ENCODE results near the gene PAK1.
"Not testable (repeated sequence)": the region's sequence is repeated elsewhere in the genome, so short reads cannot be mapped to it uniquely, and the experiment has no call there.

The PAK1 gene

DNA sequence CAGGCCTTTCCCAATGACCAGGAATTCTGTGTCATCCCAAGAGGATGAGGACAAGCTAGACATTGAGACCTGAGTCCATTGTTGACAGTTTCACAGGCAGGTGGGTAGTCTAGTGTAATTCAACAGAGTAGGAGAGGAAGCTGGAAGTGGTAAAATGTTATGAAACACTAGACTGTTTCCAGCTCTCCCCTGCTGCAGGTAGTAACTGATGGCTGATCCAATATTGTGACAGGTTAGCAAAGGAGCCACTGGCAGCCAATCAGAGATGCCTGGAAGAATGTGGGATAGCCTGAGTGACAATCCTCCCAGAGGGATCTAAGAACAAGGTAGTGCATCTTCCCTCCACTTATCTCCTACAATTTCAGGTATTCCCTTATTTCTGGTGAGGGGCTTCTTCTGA lies 161.8 kb downstream of the PAK1 start:
- no peak for DNase-seq (ENCODE audit: low read depth in 2 of 2, low spot score in 1 of 2)

DNA sequence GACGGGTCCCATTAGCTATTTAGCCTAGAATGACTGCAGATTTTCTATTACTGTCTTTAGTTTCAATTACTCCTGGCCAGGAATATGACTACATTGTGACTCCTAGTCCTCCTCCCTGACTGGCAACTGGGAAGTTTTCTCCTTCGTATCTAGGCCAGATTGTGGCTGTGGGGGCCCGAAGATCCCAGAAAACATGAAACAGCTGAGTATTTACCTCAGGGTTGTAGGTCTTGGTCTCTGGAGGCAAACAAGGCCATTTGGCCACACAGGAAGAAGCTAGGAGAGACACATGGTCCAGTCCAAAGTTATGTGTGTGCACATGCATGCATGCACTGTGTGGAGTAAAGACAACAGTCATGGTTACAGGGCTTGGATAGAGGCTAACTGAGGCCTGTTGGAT lies 162.2 kb downstream of the PAK1 start:
- DNase-seq (ENCODE audit: low read depth in 2 of 2, low spot score in 1 of 2): no peak

DNA sequence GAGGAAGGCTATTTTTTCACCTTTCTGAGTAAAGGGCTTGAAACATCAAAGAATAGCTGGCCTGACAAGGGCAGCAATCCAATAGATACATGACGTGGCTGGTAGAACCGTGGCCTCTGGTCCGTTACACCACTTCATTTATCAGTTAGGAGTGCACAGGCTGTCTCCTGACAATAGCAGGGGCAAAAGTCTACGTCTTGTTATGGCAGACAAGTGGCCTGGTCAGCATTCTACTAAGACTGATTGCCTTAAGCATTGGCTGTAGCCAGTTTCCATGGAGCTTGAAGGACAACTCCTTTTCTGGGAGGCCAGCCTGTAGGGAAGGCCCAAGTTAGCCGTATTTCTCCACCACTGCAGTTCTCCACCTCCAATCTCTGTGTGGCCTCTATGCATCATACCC lies 163.2 kb downstream of the PAK1 start:
- no peak for DNase-seq (ENCODE audit: low read depth in 2 of 2, low spot score in 1 of 2)

DNA sequence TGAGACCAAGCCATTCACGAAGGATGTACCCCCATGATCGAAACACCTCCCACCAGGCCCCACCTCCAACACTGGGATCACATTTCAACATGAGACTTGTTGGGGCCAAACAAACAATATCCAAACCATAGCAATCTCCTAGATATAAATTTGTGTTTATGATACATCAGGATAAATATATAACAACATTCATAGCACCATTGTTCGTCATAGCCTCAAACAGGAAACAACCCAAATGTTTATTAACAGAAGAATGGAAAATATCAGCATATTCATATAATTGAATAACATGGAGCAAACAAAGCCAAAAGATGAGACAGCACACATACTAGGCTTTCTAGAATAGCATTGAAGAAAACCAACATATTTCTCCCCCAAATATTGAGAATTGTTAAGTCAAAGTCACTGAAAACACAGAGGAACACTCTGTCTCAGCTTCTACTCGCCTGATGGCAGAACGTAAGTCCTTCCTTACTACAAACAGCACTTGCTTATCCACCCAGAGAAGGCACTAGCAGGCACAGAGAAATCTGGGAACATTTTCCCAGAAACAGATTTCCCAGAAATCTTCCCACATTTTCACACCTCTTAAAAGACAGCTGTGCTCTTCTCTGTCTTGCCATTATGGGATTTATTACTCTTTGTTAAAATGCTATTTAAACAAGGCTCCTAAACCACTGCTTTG lies 164.4 kb downstream of the PAK1 start:
- no peak for DNase-seq (ENCODE audit: low read depth in 2 of 2, low spot score in 1 of 2)

DNA sequence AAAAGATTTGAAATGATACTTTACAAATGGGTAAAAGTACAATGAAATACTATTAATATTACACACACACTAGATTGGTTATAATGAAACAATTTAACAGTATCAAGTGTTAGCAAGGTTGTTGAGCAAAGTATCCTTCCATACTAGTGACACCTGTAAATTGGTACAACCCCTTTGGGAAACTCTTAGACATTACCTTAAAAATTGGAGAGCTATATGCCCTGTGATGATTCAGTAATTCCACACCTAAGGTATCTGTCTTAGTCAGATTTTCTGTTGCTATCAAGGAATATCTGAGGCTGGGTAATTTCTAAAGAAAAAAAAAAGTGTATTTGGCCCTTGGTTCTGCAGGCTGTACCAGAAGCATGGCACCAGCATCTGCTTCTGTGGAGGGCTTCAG lies 165.1 kb downstream of the PAK1 start:
- DNase-seq (ENCODE audit: low read depth in 2 of 2, low spot score in 1 of 2): no peak

DNA sequence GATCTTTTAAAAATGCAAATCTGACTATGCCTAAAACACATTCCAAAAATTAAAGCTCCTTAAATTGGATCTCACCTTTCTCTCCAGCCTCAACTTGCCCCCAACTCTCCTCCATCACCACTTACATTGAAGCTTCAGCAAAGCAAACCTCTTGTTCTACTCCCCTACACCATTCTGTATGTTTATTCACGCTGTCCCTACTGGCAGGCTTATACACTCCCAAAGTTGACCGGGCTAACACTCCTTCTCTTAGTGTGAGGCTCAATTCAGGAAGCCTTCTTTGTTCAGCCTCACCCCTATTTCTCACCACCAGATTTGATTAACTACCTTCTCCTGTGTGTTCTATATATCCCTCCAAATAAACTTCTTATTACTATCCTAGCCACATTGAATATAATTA lies 170.6 kb downstream of the PAK1 start:
- DNase-seq (ENCODE audit: low read depth in 2 of 2, low spot score in 1 of 2): no peak

DNA sequence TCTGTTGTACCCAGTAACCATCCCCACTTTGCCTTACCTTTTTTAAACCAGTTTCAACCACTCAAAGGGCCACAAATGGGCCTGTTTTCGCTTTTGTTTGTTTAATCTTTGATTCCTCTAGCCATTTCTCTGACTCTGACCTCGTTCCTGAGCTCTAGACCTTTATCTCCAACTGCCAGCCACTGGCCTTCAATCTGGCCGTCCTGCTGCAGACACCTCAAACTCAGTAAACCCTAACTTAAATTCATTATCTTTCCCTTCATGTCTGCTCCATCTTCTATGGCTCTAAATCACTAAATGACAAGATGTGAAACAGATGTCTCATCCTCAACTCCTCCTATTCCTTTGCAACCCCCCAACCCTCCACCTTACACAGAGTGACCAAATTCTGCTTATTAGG lies 171.1 kb downstream of the PAK1 start:
- DNase-seq (ENCODE audit: low read depth in 2 of 2, low spot score in 1 of 2): no peak

DNA sequence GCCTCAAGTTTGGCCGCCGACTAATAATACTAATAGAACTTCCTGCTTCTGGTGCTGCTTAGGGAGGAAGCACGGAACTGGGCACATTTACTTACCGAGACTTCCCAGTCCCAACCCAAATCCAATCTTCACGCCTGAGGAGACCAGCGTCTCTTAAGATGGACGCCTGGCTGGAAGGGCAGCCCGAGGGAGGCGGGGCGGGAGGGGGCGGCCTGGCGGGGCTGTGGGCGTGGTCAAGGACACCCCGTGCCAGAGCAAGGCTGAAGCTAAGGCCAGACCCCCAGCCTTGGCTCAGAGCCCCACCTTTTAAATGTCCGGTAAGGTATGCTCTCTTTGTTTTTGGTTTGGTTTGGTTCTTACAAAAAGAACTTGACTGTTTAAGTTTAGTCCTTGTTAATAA lies 172.4 kb downstream of the PAK1 start, which contains the start of gene GDPD4:
Gene GDPD4, minus strand, starts transcription at position 177 of the 400 bp plus-strand sequence. CDS start 16,549 bp downstream, outside the sequence.
- DNase-seq (ENCODE audit: low read depth in 2 of 2, low spot score in 1 of 2): no peak

DNA sequence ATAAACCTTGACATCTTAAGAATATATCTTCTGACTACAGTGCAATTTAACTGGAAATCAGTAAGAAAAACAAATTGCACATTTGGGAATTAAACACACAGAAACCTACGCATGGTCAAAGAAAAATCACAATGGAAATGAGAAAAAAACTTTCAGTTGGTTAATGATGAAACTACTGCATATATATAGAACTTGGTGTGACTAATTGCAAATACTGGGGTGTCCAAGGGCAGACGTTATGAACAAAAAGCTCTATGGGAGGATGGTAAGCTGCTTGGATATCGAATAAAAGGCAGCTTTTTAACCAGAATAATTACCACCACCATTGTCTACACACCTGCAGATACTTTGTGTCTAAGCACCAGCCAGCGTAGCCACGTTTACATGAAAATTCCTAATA lies 173.2 kb downstream of the PAK1 start:
- DNase-seq (ENCODE audit: low read depth in 2 of 2, low spot score in 1 of 2): no peak

DNA sequence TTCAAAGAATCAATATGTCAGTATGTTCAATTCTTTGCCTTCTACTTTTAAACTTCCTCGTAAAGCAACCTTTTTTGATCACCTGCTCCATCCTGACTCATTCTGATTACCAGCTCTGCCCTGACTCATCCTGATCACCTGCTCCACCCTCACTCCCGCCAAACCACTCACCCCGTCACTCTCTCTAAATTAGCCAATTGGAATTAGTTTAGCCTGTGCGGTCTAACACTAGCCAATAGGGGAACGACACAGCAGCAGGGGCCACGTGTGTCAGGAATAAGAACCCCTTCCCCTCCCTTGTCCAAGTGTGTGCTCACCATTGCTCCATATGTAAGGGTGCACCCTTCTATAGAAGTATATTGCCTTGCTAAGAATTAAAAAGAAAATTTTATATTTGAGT lies 173.9 kb downstream of the PAK1 start:
- DNase-seq (ENCODE audit: low read depth in 2 of 2, low spot score in 1 of 2): not testable (repeated sequence)

DNA sequence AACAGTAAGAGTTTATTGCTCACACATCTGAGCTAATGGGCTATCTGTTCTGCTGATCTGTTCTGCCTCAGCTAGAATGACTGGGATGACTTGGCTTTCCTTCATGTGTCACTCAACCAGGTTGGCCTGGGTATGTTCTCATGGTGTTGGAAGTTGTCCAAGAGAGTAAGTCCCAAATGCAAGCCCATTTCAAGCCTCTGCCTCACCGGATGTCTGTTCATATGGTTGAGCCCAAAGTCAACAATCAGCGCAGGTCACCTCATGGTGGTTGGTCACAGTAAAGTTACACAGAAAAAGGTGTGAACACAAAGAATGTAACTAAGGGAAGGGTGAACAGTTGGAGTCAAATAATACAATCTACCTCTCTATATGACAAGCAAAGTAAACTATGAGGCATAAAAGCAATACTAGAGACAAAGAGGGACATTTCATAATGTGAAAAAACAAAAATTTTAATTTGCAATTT lies 174.3 kb downstream of the PAK1 start:
- no peak for DNase-seq (ENCODE audit: low read depth in 2 of 2, low spot score in 1 of 2)

DNA sequence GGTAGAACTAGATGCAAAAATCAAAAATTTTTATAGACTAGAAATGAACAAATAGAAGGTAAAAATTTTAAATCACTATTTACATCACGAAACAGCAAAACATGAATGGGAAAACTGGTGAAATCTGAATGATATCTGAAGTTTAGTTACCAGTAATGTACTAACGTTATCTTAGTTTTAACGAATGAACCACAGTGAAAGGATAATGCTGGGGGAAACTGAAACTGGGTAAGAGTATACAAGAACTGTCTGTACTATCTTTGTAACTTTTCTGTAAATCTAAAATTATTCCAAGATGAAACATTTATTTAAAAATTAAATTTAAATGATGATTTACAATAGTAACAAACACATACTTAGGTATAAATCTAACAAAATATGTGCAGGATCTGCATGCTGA lies 179.9 kb downstream of the PAK1 start:
- no peak for DNase-seq (ENCODE audit: low read depth in 2 of 2, low spot score in 1 of 2)

DNA sequence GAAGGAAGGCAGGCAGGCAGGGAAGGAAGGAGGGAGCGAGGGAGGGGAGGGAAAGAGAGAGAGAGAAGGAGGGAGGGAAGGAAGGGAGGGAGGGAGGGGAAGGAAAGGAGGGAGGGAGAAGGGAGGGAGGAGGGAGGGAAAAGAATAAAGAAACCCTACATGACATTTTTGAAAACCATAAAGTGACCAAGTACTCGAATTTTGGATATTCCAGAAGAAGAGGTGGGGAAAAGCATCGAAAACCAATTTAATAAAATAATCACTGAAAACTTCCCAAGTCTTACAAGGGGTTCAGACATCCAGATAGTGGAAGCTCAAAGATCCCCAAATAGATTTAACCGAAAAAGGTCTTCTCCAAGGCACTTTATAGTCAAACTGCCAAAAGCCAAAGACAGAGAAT lies 184.2 kb downstream of the PAK1 start:
- DNase-seq (ENCODE audit: low read depth in 2 of 2, low spot score in 1 of 2): no peak

DNA sequence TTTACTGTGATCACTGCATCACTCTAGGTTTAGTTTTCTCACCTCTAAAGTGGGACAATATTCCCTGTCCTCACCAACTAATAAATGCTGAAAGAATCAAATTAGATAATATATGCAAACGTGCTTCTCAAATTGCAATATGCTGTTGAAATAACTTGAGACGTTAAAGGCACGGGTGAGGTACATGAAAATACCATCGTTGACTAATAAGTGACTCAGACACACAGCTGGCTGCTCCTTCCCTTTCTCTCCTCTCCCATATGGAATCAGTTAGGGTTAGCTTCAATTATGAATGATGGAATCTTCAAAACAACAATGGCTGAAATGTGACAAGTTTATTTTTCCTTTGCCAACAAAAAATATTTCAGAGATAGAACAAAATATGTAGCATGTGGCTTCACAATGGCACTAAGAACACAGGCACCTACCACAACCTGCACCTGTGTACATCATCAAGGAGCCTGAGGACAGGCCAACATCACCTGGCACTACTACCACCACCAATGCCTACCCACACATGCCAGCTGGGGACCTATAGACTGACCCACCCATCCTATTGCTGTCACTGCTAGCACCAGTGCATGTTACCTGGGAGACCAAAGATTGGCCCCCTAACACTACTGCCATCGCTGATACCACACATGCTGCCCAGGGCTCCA lies 186.2 kb downstream of the PAK1 start:
- DNase-seq (ENCODE audit: low read depth in 2 of 2, low spot score in 1 of 2): no peak

DNA sequence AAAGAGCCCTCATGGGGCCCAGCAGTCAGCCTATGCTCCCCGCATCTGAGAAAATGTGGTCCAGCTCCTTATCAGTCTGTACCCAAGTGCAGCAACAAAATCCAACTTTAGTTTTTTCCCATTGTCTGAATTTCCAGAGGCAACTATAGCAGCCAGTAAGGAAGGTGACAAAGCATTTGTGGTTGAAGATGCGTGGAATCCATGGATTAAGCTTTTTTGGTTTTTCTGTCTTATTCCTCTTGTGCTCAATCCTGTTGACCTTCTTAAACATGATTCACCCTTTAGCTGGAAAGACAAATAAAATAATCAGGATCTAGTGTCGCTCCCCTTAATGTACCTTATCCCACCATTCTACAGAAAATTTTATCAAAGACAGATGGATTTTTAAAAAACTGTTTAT lies 186.8 kb downstream of the PAK1 start:
- DNase-seq (ENCODE audit: low read depth in 2 of 2, low spot score in 1 of 2): no peak

DNA sequence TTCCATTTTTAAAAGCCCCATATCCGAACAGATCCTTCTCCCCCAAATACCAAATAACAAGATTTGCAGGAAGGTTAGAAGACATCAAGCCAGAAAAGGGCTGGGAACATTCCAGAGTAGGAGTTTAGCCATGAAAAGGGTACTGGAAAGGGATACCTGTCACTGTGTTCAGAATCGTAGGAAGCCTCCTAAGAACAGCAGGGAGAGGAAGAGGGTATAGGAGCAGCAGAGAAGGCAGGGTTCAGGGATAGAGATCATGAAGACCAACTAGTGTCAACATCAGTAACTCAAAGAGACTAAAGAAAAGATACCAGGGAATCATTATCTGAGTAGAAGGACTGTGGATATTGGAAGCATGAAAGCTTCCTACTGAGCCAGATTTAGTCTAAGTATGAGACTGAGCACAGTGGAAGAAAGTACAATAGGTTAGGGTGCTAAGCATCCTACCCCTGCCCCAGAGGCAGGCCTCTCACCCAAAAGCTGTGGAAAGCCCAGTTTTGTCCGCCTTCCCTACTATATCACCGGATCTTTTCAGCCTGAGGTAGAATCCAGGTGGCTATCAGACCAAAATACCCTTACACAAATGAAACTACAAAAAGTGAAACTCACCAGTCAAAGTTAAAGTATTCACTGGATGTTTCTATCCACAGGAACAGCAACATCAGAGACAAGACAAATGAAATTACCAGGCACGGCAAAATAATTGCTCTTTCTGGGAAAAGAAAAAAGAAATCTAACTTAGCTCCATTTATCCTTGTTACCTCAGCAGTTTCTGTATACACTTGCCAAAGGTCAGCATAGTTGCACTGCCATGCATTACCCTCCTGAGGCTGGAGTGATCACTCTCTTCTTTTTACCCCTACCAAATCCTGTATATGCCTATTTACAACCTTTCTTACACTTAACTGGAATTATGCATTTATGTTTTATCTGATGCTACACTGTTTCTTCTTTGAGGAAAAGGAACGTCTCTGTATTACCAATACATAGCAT lies 189.1 kb downstream of the PAK1 start:
- no peak for DNase-seq (ENCODE audit: low read depth in 2 of 2, low spot score in 1 of 2)

DNA sequence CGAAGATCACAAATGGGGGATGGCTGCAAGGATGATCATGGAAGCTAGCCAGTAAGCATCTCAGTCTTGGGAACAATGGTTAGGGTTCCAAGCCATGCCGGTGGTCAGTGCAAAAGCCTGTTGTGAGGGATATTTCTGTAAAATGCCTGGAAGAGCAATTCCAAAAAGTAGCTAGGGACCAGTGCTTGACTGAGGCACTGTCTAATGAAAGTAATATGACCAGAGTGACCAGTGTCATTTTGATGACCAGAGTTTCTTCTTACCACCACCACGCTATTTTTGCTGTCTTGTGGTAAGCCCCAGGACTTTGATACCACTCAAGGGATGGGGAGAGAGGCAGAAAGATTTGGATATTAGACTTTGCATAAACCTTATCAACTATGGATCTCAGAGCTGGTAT lies 190.8 kb downstream of the PAK1 start:
- no peak for DNase-seq (ENCODE audit: low read depth in 2 of 2, low spot score in 1 of 2)

DNA sequence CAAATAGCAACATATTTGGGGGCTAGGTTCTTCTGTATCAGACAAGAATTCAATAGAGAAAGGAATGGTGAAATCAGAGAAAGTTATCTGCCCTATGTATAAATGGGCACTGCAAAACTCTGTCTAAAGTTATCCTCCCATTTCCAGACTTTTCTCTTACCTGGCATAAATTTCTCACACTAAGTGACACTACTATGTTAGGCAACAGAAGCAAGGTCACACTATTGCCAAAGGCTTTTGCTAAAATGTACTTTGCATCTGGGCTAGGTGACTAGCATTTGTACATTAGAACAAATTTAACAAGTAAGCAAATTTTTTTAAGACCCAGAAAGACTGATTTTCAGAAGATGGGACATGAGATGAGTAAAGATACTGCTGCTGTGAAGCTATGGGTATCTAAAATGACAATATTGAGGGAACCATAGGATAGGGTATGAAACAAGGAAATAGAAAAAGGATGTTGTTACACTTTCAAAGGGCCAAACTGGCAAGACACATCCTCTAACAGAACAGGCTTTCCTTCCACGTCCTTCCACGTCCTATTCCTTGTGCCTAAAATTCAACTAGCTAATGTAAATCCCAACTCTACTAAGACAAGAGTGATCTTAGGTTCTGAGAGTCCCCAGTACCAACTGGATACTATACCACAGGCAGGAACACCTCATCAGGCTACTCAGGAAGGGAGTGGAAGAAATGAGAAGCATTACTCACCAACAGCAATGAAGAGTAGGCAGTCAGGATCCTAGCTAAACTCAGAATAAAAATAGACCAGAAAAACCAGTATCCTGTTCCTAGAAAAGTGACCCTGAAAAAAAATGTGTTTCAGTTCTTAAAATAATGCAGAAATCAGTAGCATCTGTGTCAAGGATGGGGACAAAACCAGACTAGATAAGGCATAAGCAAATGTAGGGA lies 195.0 kb downstream of the PAK1 start:
- DNase-seq (ENCODE audit: low read depth in 2 of 2, low spot score in 1 of 2): no peak

DNA sequence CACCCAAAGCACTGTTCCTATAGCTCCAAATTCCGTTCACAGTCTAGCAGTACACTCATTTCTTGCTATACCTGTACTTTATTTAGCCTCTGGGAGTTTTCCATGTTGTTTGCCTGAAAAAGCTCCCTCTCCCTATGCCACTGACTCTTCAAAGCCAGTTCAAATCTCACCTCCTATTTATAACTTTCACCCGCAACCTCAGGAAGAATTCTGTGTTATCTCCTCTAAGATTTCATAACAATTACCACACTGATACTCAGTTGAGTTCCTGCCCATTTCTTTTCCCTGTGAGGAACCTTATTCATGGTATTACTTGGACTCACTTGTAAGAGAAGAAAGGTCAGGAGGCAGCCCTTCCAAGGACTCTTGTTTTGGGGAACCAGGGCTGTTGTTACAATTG lies 197.6 kb downstream of the PAK1 start:
- no peak for DNase-seq (ENCODE audit: low read depth in 2 of 2, low spot score in 1 of 2)
